Measurements from ENCODE around the gene MET.
"Not testable (repeated sequence)": the region's sequence is repeated elsewhere in the genome, so short reads cannot be mapped to it uniquely, and the experiment has no call there.

The MET gene

DNA sequence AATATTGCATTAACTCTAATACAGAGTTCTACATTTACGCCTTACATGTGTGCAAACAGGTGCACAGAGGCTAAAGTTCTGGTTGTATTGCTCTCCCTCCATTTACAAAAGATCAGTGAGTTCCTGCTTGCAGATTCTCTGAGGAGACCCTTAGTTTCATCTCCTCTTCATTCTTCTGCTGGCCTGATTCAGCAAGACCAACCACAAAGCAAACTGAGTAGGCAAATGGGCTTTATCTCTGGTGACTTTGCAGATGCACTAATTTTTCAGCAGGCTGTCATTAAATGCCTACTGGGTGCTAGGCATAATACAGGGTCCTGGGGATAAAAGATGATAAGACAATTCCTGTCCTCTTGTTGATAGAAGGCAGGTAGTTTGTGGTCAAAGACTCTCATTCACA is 56.4 kb downstream of the MET start:
- DNase-seq (ENCODE audit: low read depth), result no peak

DNA sequence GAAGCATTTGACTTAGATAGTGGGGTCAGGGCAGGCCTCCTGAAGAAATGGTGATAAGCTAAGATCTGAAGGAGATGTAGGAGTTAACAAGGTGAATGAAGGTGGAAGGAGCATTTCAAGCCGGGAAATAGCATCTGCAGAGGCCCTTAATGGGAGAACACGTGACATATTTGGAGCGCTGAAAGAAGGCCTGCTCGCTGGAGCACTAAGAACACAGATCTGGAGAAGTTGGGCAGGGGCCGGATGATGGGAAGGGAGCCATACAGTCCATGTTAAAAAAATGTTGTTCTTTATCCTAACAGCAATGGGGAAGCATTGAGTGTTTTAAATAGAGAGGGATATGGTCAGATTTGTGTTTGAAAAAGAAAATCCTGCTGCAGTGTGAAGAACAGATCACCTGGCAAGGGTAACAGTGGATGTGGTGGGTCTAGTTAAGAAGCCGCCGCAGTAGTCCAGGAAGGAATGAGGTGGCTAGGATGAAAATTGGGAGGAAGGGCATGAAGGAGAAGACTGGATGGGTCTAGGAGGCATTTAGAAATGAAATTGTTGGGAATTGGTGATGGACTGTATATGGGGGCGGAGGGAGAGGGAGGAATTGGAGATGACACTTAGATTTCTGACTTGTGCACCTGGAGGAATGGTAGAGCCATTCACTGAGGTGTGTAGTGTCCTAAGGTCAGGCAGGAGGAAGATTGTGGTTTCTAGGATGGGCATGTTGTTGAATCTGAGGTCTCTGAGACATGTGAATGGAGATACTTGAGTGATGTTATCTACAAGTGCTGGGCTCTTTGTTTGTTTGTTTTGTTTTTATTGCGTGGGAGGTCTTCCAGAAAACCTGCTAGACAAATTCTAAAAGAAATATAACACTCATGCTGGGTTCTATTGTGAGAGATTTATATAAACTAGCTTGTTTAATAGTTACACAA is 58.4 kb downstream of the MET start:
- DNase-seq (ENCODE audit: low read depth), result no peak

DNA sequence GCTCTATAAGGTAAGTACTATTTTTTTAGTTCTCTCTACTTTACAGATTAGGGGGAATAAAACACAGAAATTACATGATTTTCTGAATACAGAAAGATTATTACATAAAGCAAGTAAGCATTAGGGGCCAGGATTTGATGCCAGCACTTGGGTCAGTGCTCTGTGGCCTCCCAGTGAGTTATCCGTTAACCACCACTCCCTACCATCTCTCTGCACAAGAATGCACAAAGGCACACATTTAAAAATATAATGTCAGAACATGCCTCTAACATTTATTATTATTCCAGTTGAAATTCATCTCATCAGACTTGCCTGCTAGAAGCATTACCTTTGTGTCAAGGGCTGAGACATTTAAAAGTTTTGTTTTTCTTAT is 59.0 kb downstream of the MET start:
- DNase-seq (ENCODE audit: low read depth), result no peak

DNA sequence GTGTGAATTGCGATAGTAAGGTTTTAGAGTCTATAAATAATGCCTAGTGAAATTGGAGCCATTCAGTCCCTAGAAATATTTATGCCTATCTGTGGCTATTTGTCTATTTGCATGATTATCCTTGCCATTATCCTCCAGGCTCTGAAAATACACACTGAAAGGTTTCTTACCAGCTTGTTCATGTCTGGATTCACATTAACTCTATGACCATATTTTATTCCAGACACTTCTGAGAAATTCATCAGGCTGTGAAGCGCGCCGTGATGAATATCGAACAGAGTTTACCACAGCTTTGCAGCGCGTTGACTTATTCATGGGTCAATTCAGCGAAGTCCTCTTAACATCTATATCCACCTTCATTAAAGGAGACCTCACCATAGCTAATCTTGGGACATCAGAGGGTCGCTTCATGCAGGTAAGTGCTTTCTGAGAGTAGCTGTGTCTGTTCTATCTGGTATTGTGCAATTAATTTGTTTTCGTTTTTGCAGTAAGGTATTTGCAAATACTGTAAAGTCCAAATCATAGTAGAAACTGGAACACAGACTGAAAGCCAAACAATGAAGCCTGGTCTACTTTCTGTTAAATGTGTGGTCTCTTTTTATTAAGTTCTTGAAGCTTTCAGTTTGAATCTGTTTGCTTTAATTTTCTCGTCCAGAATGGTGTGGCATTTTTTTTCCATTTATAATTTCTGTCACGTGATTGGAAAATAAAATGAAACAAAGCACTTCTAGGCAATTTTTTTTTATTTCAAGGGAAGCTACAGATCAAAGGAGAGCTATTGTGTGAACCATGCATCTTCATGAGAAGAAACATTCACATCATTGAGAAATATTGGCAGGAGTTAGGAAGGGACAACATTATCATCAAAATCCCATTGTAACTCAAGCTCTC is 59.7 kb downstream of the MET start:
- DNase-seq (ENCODE audit: low read depth), result no peak

DNA sequence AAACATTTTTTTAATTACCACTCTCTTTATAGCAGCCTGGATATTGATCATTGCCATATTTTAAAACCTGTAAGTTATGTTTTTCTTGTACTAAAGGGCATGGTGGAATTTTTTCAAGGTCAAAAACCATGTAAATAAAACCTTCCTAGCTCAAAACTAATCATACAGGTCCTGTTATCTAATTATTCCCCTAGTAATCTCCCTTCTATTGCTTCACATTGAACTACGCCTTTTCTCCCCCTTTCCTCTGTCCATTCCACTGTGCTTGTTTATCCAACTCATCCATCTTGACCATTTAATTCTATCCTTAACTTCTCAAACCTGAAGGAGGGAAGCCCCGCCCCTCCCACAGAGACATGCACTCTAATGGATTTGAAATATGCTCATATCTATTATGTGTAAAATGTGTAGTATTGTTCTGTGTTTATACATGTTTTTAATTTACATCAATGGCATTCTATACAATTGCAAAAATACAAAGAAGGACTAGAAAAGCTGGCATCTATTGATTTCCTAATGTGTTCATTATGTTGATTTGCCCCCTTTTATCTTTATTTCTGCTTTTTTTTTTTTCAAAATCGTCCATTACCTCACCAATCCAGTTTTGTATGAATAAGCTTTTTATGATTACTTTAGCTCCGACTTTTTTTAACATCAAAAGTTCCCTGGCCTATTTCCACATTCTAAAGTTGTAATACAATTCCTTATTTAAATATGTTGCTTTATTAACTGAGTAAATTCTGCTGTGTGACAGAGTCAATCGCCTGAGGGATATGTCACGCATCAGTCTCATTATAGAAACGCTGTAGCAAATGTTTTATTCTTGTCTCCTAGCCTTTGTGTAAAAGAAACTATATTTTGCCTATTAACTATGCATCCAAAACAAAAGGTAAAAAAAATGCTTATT is 61.0 kb downstream of the MET start:
- no peak for DNase-seq (ENCODE audit: low read depth)

DNA sequence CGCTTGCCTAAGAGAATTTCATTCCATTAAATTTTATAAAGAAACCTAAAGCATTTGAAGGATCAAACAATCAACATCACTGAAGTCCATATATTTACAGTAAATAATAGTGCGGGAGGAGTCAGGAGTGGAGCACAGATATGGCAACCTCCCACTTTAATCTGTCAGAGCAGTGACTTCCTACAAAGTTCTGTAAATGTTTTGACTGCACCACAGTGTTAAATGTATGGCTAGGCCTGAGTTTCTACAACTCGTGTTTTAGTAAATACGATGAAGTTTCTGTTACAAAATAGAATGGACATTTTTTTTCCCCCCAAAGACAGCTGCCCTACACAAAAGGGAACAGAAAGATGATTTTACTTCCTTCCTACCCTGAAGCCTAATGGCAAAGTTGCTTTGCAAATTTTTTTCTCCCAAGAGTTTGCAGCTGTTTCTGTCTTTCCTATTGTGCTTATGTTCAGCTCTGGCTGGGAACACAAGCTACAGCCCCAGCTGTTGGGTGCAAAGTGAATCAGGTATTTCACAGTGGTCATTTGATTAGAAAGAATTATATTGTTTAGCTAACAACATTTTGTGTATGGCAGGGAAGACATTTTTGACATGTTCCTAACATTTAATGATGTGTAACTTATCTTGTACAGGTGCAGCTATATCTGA is 62.1 kb downstream of the MET start:
- DNase-seq (ENCODE audit: low read depth), result no peak

DNA sequence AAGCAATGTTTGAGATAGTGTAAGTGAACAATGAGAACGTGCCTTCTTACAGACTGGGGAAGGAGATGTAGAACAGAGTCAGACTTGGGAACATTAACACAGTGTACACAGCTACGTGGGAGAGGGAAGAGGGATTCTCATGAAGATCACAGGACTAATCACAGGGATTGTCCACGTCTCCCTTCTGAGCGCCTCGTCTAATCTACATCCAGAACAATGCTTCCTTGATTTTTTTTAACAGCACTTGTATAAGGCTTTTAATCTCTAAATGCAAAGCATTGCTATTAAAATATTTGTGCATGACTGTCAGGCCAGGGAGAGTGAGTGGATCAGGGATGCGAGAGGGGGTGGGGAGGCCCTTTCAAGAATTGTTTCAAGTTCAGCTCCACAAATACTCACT is 62.7 kb downstream of the MET start:
- no peak for DNase-seq (ENCODE audit: low read depth)

DNA sequence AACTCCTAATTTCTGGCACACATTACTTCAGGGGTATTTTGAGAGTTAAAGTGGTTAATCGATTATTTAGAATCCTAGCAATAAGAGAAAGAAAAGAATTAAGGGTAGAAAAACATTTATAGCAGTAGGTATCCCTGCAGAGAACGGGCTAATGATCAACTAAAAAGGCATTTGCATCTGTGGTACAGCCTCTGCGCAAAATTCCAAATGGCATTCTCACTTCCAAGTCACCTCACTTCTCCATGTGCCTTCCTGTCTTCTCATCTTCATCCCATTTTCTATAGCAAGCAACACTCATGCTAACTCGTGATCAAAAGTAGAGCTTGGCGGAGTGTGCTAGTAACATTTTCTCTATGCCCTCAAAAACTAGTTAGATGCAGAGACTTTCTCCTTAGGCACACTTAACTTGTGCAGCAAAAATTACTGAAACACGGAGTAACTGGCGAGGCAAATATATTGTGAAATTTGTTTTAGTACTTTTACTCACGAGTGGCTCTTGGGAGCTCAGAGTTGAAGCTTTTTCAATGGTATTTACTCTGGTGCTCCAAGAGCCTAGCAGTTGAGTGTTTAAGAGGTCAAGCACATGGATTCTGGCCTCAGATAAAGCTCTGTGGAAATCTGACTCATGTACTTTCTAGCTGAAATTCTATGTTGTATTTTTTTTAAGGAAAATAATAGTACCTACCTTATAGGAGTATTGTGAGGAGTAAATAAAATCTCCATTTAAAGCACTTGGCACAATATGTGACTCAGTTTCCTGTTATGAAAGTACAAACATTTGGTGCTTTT is 65.1 kb downstream of the MET start:
- DNase-seq (ENCODE audit: low read depth), result no peak

DNA sequence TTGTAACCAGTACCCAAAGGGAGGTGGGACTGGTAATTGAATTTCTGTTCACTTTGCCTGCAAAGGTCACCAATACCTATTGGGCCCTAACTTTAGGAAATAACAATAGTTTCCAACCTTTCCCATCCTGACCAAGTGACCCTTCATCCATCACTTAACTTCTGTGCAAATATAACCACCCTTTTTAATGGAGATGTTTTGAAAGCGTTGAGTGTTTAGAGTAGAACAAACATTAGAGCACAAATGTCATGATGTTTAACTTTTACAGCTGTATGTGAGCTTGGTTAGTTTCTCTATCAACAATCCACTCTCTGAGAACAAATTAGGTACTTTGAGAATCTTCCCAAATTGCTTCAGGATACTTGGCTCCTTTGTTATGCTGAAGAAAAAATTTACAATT is 66.4 kb downstream of the MET start:
- DNase-seq (ENCODE audit: low read depth), result no peak

DNA sequence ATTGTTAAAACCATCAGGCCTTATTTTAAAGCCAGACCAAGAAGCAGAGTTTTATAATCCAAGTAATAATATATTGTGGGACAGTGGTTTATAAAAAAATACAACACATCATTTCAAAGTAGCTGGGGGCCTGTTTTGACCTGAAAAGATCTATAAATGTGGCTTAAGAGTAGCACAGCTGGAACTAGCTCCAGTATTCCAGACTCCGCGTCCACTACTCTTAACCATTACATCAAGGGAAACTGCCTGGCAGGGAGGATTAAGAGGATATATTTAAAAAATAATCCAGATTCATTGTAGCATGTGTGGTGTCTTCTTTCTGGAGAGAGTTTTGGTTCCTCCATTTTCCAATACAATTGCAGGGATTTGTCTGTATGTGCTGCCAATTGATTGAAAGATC is 67.3 kb downstream of the MET start:
- DNase-seq (ENCODE audit: low read depth), result no peak

DNA sequence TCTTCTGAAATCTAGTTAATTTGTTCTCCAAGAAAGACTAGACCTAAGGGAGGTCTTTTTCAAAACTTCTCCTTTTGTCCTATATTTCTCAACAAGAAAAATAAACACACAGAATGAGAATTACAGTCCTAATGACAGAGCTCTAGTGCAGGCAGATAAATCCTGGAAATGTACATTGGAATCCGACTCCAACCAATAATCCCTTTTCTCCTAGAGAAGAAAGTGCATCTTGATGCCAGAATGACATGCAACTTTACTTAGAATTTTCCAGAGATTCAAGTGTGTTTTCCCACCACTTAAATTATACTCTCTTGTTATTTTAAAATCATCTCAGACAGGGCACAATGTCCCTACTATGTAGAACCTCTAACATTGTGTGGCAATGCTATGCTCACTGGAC is 68.2 kb downstream of the MET start:
- DNase-seq (ENCODE audit: low read depth), result no peak

DNA sequence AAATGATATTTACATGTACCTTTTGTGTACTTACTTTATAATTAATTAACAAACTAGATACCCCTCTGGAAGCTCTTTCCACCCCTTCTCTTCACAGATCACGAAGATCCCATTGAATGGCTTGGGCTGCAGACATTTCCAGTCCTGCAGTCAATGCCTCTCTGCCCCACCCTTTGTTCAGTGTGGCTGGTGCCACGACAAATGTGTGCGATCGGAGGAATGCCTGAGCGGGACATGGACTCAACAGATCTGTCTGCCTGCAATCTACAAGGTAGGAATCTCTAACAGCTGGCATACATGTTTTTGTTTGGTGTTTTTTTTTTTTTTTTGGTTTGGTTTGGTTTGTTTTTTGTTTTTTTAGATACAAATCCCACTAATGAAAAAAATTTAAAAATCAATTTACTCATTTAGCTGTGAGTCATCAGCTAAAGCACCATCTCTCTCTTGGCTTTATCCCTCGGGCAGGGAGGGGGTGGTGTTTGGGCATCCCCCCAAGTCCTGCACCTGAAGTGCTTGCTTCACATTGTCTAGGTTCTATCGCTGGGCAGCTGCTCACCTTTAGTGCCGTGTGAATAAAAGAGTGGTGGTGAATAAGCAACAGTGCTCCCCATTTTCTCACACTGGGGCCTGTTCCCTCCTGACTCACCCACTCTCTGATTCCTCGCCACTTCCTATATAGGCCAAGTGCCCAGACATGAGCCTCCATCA is 68.9 kb downstream of the MET start:
- DNase-seq (ENCODE audit: low read depth), result no peak

DNA sequence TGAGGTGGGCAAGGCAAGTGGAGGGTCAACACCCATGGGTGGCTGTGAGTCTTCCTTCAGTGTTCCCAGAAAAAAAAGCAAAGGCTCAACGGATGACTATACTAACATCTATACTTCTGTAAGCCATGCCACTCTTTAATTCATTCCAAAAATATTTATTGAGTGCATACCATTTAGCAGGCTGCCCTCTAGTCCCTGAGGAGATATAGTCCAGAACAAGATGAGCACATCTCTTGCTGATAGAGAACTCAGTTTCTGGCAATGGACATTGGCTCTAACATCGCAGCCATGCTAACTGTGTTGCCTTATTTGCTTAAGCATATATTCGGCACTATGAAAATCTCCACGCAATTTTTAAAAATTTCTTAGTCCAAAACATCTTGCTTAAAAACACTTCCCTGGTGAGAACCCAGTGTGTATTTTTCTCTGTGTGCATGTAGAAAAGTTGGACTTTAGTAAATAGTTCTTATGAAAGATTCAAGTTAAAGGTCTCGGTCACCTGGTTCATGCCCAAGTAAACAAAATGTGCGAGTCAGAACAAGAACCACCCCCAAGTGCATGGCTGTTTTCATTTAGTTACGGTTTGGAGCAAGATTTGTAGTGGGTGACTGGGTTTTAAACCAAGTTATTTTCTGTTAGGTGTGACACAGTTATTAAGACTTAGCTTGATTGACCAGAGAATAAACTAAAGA is 69.8 kb downstream of the MET start:
- no peak for DNase-seq (ENCODE audit: low read depth)

DNA sequence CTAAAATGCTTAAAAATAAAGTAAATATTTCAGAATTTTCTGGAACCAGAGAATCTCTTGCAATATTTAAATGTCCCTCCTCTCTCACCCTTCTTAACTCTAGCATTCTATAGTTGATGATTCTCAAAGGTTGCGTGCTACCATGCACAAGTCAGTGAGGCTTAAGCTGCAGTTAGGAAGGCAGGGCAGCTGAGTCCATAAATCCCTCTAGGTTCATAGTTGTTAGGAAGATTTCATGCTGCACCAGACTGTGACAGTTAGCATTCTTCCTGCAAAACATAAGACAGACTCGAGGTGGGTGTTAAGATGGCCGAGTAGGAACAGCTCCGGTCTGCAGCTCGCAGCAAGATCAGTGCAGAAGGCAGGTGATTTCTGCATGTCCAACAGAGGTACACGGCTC is 70.6 kb downstream of the MET start:
- DNase-seq (ENCODE audit: low read depth), result no peak

DNA sequence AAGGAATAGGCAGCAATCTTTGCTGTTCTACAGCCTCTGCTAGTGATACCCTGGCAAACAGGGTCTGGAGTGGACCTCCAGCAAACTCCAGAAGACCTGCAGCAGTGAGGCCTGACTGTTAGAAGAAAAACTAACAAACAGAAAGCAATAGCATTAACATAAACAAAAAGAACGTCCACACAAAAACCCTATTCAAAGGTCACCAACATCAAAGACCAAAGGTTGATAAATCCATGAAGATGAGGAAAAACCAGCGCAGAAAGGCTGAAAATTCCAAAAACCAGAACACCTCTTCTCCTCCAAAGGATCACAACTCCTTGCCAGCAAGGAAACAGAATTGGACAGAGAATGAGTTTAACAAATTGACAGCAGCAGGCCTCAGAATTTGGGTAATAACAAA is 71.8 kb downstream of the MET start:
- DNase-seq (ENCODE audit: low read depth), result not testable (repeated sequence)

DNA sequence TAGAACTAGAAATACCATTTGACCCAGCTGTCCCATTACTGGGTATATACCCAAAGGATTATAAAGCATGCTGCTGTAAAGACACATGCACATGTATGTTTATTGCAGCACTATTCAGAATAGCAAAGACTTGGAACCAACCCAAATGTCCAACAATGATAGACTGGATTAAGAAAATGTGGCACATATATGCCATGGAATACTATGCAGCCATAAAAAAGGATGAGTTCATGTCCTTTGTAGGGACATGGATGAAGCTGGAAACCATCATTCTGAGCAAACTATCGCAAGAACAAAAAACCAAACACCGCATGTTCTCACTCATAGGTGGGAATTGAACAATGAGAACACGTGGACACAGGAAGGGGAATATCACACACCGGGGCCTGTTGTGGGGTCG is 74.4 kb downstream of the MET start:
- not testable (repeated sequence) for DNase-seq (ENCODE audit: low read depth)

DNA sequence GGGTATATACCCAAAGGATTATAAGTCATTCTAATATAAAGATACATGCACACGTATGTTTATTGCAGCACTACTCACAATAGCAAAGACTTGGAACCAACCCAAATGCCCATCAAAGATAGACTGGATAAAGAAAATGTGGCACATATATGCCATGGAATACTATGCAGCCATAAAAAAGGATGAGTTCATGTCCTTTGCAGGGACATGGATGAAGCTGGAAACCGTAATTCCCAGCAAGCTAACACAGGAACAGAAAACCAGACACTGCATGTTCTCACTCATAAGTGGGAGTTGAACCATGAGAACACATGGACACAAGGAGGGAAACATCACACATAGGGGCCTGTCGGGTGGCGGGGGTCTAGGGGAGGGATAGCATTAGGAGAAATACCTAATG is 79.1 kb downstream of the MET start:
- not testable (repeated sequence) for DNase-seq (ENCODE audit: low read depth)

DNA sequence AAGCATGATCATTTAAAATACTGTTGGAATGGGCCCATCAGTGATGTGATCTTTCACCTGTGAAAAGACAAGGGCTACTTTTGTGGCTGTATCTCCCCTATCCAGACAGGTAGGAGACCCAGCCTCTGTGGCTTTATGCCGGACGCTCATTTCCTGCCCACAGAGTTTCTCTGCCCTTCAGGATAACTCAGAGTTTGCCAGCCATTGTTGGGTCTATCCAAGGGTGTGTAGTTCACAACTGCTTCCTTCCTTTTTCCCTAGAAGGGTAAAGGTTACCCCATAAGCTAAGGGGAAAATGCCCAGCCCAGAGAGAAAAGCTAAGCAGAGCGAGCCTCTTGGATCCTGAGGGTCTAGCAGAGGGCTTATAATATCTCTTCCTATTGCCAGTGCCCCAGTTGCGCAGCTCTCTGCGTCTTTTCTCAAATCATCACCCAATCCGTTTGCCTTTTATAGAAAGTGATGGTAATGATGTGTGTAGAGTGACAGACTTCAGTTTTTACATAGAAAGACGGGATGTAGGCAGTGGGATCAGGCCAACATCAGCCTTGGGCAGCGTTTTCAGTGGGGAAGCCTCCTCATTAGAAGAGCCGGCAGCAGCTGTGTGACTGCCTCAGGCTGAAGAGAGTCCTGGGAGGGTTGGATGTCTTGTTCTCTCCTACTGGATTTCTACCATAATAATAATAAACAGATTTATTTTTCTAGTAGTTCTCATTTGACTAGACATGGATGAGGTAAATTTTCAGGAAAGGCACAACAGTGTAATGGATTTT is 80.5 kb downstream of the MET start:
- no peak for DNase-seq (ENCODE audit: low read depth)

DNA sequence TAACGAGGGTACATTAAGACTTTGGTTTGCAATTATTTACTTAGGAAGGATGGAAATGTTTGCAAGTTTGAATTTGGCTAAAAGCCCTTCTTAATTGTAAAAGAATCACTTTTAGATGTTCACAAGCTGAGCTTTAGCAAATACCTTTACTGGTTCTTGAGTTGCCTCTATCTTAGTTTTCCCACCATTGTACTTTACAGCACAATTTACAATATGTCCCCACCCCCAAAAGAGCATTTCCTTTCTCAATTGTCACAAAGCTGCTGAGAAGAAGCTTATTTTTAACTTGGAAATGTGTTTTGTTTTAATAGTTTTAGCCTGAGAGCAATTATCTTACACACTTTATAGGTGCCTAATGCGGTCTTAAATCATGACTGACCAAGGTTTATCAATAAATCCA is 81.1 kb downstream of the MET start:
- DNase-seq (ENCODE audit: low read depth), result no peak
